Panc1 (cell line): ENCODE results near the gene NAT10.

ENCODE experiments used
- CTCF ChIP-seq: fragments of 450-650 bp; IDR thresholded peaks from 2 replicates; pipeline ENCODE4 v1.5.1; 2017; ENCODE audit warnings: mild to moderate bottlenecking
- POLR2AphosphoS5 ChIP-seq: IDR thresholded peaks from 2 replicates; pipeline ENCODE4 v1.6.1; 2012; ENCODE audit warnings: mild to moderate bottlenecking, low read depth, low read length, moderate library complexity
- REST ChIP-seq, 2 experiments: IDR thresholded peaks; 2 replicates each; pipeline ENCODE4 v1.6.1; 2011 to 2012; ENCODE audit warnings: low read depth in 2 of 2, control low read depth in 1 of 2, low read length in 1 of 2, mild to moderate bottlenecking in 1 of 2, moderate library complexity in 1 of 2; ENCODE audit not compliant: insufficient read depth in 1 of 2
- SIN3A ChIP-seq: IDR thresholded peaks from 2 replicates; pipeline ENCODE4 v1.6.1; 2012; ENCODE audit warnings: low read depth, mild to moderate bottlenecking, low read length, moderate library complexity, borderline replicate concordance; ENCODE audit not compliant: insufficient read depth
- TCF7L2 ChIP-seq: IDR thresholded peaks from 2 replicates; pipeline ENCODE4 v1.6.1; 2011; ENCODE audit warnings: mild to moderate bottlenecking, low read depth, low read length, inconsistent platforms

GRCh38 chr11:34114014-34114413 lies 8.6 kb downstream of the NAT10 start:
- TF ChIP-seq CTCF (no peak), REST (IDR thresholded peaks at IDR 0.05; ENCODE audit: insufficient read depth in 1 of 2, low read depth in 2 of 2, low read length in 1 of 2) (no peak), POLR2AphosphoS5 (no peak), TCF7L2 (no peak), SIN3A (no peak)
